A172 (cell line): ENCODE measurements around the gene PARP8. TPM values are rescaled to one million over a fixed set of nuclear protein-coding genes. Genes with fewer than 3 reads are reported as not detected.

Source experiments
- total RNA-seq: library from RNA; depleted of rRNA; stranded (reverse); fragments of >200 nt; shearing (Covaris generic); gene quantifications from 2 replicates; pipeline ENCODE4 v1.2.3, GENCODE V29; 2014; rRNA removed

The PARP8 gene
- total RNA-seq, 1 experiment from 2014 or later: 0.28 TPM

Other genes starting within 250 kb of the PARP8 start
- gene EMB, start 225.3 kb upstream of the PARP8 start, total RNA-seq: 0.12 TPM in 1 of 2 replicates, not detected in the other